Measurements from ENCODE around the gene TLCD2. TPM values are rescaled to one million over a fixed set of nuclear protein-coding genes. Genes with fewer than 3 reads are reported as not detected.

The TLCD2 gene
- total and polyA plus RNA-seq, 2 of the 13 experiments (the other 11 are each of a cell fraction or from before 2014, with no cell fraction given): 0.90 to 1.1 TPM

DNA sequence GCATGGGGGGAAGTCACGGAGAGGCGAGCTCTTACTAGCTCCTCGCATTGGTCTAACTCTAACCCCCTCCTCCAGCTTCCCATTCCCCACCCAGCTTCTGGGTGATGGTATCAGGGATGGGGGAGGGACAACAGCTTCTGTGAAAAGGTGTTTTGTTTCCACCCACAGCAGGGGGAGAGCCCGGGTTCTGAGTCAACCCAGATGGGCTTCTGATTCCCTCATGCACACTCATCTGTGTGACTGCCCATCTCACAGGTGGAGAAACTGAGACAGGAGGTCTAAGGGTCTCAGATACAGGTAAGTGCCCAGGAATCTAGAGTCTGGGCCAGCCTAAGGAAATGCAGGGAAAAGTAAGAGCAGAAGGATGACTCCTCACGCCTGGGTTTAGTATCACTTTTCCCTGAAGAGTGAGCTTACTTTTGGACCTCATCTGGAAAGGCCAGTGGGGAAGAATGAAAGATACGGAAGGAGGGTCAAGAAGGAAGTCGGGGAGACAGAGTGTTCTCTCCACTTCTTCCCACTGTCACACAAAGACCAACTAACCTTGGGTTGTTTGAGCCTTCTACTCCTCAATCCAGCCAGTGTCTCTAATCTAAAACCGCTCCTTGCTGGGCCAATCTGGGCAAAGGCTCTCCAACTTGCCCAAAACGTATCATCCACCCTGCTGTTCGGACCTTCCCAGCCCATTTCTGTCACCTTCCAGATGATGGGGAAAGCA is 3.1 kb upstream of the TLCD2 start:
- H3K4me3 ChIP-seq (replicated peaks in 1 of 3; ENCODE audit: insufficient read depth in 1 of 3, low read depth in 2 of 3, low read length in 3 of 3): peak overlapping the region in 1 of 3 experiments; percentile 86; a peak in 2 of 6 replicates
- POLR2A ChIA-PET: interaction anchor here (0.6 to 17.5 kb wide), 18 partner anchors 12 to 116 kb away, joined by 3 to 480 read pairs (median 10); partner anchors contain the start of genes PRPF8, RILP, RPA1 and SERPINF1
- ATAC-seq (no peak), DNase-seq (ENCODE audit: low spot score) (no peak), FAIRE-seq (no peak)
- H3K4me2 ChIP-seq (ENCODE audit: low read depth, low read length): peak overlapping the region; percentile 85
- WGBS (ENCODE audit: low lambda C conversion rate): 85% methylated on average over 10 of the region's 10 CpGs
- intact Hi-C loops (cut with micrococcal nuclease; ENCODE audit: unreplicated experiment): loop anchor here (10.0 kb wide), 1 partner anchor 151 kb away; no protein-coding TSS in a partner anchor
- CTCF ChIA-PET (ENCODE audit: low intra/inter-chr PET ratio, low total read pairs): interaction anchor here (1.8 to 2.0 kb wide), 2 partner anchors 71 to 152 kb away, joined by 7 to 11 read pairs; no protein-coding TSS in a partner anchor
- in situ Hi-C loops (cut with HindIII; ENCODE audit: extremely low pct_ligation_motif_present, low pct_unique_long_range_greater_than_20kb): loop anchor here (25.0 kb wide), 1 partner anchor 324 kb away; the partner anchor contains the start of genes DPH1, OVCA2 and RTN4RL1
- peaks cover 6 to 19% of the 10 kb centered on the region in 2 experiments for H3K36me3 ChIP-seq (replicated peaks in 1 of 2; ENCODE audit: control insufficient read depth in 1 of 2, insufficient read depth in 2 of 2, low read length in 2 of 2)
- H3K27me3 ChIP-seq (ENCODE audit: control insufficient read depth in 1 of 2, insufficient read depth in 2 of 2, low read length in 2 of 2): no peaks in the 10 kb centered on the region; a peak in 1 of 5 replicates
- no peaks in the 10 kb centered on the region for H3K9me3 ChIP-seq (ENCODE audit: low read length)
- H3K9ac ChIP-seq (ENCODE audit: insufficient read depth, low read depth, low read length): no peak overlapping the region
- H3K4me1 ChIP-seq (ENCODE audit: insufficient read depth, low read length): peaks cover 42% of the 10 kb centered on the region
- no peak overlapping the region for H3K27ac ChIP-seq (ENCODE audit: extremely low read length, insufficient read depth, low read length)
- no peak overlapping the region for H2AFZ ChIP-seq (ENCODE audit: low read length)
- peaks cover 12% of the 10 kb centered on the region for H3K79me2 ChIP-seq (ENCODE audit: insufficient read depth, low read length)
- BruUV-seq (replicated peaks): TSS peak; percentile 44
- H4K20me1 ChIP-seq (ENCODE audit: insufficient read depth, low read length): peaks cover 10% of the 10 kb centered on the region
- TF ChIP-seq ZNF136 (CRISPR knock-in tag; IDR thresholded peaks at IDR 0.05; ENCODE audit: low read depth): no peak
- TF ChIP-seq MED1 (CRISPR knock-in tag; IDR thresholded peaks at IDR 0.05): no peak
- TF ChIP-seq MXI1 (IDR thresholded peaks at IDR 0.05; ENCODE audit: borderline replicate concordance, low read depth, low read length): no peak
- no peak for TF ChIP-seq MTA1 (CRISPR knock-in tag; IDR thresholded peaks at IDR 0.05; ENCODE audit: borderline replicate concordance)
- TF ChIP-seq ZBTB38 (CRISPR knock-in tag; IDR thresholded peaks at IDR 0.05): no peak
- TF ChIP-seq, protein P1, sequence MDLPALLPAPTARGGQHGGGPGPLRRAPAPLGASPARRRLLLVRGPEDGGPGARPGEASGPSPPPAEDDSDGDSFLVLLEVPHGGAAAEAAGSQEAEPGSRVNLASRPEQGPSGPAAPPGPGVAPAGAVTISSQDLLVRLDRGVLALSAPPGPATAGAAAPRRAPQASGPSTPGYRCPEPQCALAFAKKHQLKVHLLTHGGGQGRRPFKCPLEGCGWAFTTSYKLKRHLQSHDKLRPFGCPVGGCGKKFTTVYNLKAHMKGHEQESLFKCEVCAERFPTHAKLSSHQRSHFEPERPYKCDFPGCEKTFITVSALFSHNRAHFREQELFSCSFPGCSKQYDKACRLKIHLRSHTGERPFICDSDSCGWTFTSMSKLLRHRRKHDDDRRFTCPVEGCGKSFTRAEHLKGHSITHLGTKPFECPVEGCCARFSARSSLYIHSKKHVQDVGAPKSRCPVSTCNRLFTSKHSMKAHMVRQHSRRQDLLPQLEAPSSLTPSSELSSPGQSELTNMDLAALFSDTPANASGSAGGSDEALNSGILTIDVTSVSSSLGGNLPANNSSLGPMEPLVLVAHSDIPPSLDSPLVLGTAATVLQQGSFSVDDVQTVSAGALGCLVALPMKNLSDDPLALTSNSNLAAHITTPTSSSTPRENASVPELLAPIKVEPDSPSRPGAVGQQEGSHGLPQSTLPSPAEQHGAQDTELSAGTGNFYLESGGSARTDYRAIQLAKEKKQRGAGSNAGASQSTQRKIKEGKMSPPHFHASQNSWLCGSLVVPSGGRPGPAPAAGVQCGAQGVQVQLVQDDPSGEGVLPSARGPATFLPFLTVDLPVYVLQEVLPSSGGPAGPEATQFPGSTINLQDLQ (CRISPR knock-in tag; IDR thresholded peaks at IDR 0.05): no peak
- TF ChIP-seq ZNF629 (CRISPR knock-in tag; conservative IDR thresholded peaks at IDR 0.05): peak; percentile 33; the same call in 1 of the 2 replicates
- TF ChIP-seq HNRNPK (IDR thresholded peaks at IDR 0.05; ENCODE audit: low read depth, low read length, poor library complexity, severe bottlenecking): no peak
- no peak for TF ChIP-seq NR2F2 (IDR thresholded peaks at IDR 0.05; ENCODE audit: borderline replicate concordance, low read depth)
- no peak for TF ChIP-seq SP1 (IDR thresholded peaks at IDR 0.05)
- TF ChIP-seq SP1 (CRISPR knock-in tag; IDR thresholded peaks at IDR 0.05): no peak
- TF ChIP-seq, protein P2, sequence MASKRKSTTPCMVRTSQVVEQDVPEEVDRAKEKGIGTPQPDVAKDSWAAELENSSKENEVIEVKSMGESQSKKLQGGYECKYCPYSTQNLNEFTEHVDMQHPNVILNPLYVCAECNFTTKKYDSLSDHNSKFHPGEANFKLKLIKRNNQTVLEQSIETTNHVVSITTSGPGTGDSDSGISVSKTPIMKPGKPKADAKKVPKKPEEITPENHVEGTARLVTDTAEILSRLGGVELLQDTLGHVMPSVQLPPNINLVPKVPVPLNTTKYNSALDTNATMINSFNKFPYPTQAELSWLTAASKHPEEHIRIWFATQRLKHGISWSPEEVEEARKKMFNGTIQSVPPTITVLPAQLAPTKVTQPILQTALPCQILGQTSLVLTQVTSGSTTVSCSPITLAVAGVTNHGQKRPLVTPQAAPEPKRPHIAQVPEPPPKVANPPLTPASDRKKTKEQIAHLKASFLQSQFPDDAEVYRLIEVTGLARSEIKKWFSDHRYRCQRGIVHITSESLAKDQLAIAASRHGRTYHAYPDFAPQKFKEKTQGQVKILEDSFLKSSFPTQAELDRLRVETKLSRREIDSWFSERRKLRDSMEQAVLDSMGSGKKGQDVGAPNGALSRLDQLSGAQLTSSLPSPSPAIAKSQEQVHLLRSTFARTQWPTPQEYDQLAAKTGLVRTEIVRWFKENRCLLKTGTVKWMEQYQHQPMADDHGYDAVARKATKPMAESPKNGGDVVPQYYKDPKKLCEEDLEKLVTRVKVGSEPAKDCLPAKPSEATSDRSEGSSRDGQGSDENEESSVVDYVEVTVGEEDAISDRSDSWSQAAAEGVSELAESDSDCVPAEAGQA (IDR thresholded peaks at IDR 0.05; ENCODE audit: low read depth): no peak
- TF ChIP-seq, protein P2 (CRISPR knock-in tag; IDR thresholded peaks at IDR 0.05; ENCODE audit: borderline replicate concordance): no peak
- TF ChIP-seq KAT2B (IDR thresholded peaks at IDR 0.05; ENCODE audit: borderline replicate concordance, low read depth, low read length): no peak
- TF ChIP-seq, protein P3, sequence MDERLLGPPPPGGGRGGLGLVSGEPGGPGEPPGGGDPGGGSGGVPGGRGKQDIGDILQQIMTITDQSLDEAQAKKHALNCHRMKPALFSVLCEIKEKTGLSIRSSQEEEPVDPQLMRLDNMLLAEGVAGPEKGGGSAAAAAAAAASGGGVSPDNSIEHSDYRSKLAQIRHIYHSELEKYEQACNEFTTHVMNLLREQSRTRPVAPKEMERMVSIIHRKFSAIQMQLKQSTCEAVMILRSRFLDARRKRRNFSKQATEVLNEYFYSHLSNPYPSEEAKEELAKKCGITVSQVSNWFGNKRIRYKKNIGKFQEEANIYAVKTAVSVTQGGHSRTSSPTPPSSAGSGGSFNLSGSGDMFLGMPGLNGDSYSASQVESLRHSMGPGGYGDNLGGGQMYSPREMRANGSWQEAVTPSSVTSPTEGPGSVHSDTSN (CRISPR knock-in tag; IDR thresholded peaks at IDR 0.05): no peak

Measured in HepG2 (cell line).